ENCODE data around the gene LRRC10B.

DNA sequence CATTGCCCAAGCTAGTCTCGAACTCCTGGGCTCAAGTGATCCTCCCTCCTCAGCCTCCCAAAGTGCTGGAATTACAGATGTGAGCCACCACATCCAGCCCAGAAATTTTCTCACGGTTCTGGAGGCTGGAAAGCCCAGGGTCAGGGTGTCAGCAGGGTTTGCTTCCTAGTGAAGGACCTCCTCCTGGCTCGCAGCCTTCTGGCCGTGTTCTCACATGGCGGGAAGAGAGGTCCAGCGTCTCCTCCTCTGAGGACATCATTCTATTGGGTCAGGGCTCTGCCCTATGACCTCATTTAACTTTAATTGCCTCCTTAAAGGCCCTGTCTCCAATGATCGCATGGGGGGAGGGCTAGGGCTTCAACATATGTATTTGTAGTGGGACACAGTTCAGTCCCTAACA, 40.5 kb upstream of the LRRC10B start:
- TF ChIP-seq, protein P1, sequence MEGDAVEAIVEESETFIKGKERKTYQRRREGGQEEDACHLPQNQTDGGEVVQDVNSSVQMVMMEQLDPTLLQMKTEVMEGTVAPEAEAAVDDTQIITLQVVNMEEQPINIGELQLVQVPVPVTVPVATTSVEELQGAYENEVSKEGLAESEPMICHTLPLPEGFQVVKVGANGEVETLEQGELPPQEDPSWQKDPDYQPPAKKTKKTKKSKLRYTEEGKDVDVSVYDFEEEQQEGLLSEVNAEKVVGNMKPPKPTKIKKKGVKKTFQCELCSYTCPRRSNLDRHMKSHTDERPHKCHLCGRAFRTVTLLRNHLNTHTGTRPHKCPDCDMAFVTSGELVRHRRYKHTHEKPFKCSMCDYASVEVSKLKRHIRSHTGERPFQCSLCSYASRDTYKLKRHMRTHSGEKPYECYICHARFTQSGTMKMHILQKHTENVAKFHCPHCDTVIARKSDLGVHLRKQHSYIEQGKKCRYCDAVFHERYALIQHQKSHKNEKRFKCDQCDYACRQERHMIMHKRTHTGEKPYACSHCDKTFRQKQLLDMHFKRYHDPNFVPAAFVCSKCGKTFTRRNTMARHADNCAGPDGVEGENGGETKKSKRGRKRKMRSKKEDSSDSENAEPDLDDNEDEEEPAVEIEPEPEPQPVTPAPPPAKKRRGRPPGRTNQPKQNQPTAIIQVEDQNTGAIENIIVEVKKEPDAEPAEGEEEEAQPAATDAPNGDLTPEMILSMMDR (IDR thresholded peaks at IDR 0.05; ENCODE audit: low read depth, low read length), result no peak
- TF ChIP-seq EZH2phosphoT487 (IDR thresholded peaks at IDR 0.05; ENCODE audit: low read depth), result no peak

All from OCI-LY3 (cell line).